ENCODE results near the gene ADAP2.
"Not testable (repeated sequence)": the region's sequence is repeated elsewhere in the genome, so short reads cannot be mapped to it uniquely, and the experiment has no call there.

Gene ADAP2

DNA sequence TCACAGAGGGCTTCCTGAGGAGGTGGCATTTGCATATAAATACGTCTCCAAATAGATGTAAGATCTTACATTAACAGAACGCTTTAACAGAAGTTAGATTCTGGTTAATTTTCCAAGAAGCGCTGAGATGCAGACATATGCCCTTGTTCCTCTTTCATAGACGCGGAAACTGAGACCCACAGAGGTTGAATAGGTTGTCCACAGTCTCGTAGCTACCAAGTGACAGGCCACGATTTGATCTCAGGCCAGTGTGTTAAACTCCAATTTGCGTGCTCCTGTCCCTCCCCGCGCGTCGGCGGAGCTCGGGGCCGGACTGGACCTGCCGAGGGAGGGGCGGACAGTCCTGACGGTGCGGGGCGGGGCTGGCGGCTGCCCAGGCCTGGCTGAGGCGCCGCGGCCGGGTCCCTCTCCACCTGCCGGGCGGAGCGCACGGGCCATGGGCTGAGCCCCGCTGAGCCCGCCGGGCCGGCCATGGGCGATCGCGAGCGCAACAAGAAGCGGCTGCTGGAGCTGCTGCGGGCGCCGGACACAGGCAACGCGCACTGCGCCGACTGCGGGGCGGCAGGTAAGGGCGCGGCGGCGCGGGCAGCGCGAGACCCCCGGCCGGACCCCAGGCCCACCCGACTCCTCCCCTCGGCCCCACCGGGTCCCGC lies at the start of gene ADAP2:
ADAP2 (plus strand) TSS at position 402 of the 653 bp plus-strand sequence; CDS start at position 472, 70 bp downstream.
- H3K4me3 ChIP-seq (ENCODE audit: low read depth in 1 of 2, low read length in 2 of 2), result peak within 1 kb of the TSS; percentile 49 to 61
- no peak within 1 kb of the TSS for H3K27ac ChIP-seq (ENCODE audit: low read depth, low read length)
- H3K36me3 ChIP-seq (ENCODE audit: control insufficient read depth in 1 of 2, insufficient read depth in 2 of 2, low read length in 2 of 2), result no peaks in the 10 kb centered on the region
- no peaks in the 10 kb centered on the region for H3K9me3 ChIP-seq (ENCODE audit: control insufficient read depth in 1 of 2, low read length in 2 of 2)
- peaks cover 5% of the 10 kb centered on the region in 2 donors for H3K4me1 ChIP-seq (ENCODE audit: control insufficient read depth in 1 of 2, insufficient read depth in 2 of 2, low read length in 2 of 2)
- peaks cover 25% of the 10 kb centered on the region in 2 donors for H3K27me3 ChIP-seq (ENCODE audit: control insufficient read depth in 1 of 2, insufficient read depth in 2 of 2, low read length in 2 of 2)
- H3K9ac ChIP-seq (ENCODE audit: low read depth in 1 of 2, low read length in 2 of 2), result peak within 1 kb of the TSS in 1 of 2 donors; percentile 1

GRCh38 chr17:30886187-30886586 lies 35.6 kb upstream of the ADAP2 start:
- no peak overlapping the region for H3K4me3 ChIP-seq (ENCODE audit: low read depth in 1 of 2, low read length in 2 of 2)
- H3K9ac ChIP-seq (ENCODE audit: low read depth in 1 of 2, low read length in 2 of 2), result no peak overlapping the region
- H3K4me1 ChIP-seq (ENCODE audit: control insufficient read depth in 1 of 2, insufficient read depth in 2 of 2, low read length in 2 of 2), result no peaks in the 10 kb centered on the region
- no peaks in the 10 kb centered on the region for H3K27me3 ChIP-seq (ENCODE audit: control insufficient read depth in 1 of 2, insufficient read depth in 2 of 2, low read length in 2 of 2)
- no peaks in the 10 kb centered on the region for H3K9me3 ChIP-seq (ENCODE audit: control insufficient read depth in 1 of 2, low read length in 2 of 2)
- H3K36me3 ChIP-seq (ENCODE audit: control insufficient read depth in 1 of 2, insufficient read depth in 2 of 2, low read length in 2 of 2), result peaks cover 0 to 4% of the 10 kb centered on the region in 2 donors
- H3K27ac ChIP-seq (ENCODE audit: low read depth, low read length), result no peak overlapping the region

- no peaks in the 10 kb centered on the region for H3K9me3 ChIP-seq (ENCODE audit: control insufficient read depth in 1 of 2, low read length in 2 of 2)
- H3K27me3 ChIP-seq (ENCODE audit: control insufficient read depth in 1 of 2, insufficient read depth in 2 of 2, low read length in 2 of 2), result no peaks in the 10 kb centered on the region
- no peak overlapping the region for H3K9ac ChIP-seq (ENCODE audit: low read depth in 1 of 2, low read length in 2 of 2)
- H3K36me3 ChIP-seq (ENCODE audit: control insufficient read depth in 1 of 2, insufficient read depth in 2 of 2, low read length in 2 of 2), result peaks cover 0 to 19% of the 10 kb centered on the region in 2 donors
- no peak overlapping the region for H3K4me3 ChIP-seq (ENCODE audit: low read depth in 1 of 2, low read length in 2 of 2)
- H3K4me1 ChIP-seq (ENCODE audit: control insufficient read depth in 1 of 2, insufficient read depth in 2 of 2, low read length in 2 of 2), result no peaks in the 10 kb centered on the region
- H3K27ac ChIP-seq (ENCODE audit: low read depth, low read length), result no peak overlapping the region
Measured at GRCh38 chr17:30894236-30894635, 27.5 kb upstream of the ADAP2 start.

- peaks cover 4 to 22% of the 10 kb centered on the region in 2 donors for H3K36me3 ChIP-seq (ENCODE audit: control insufficient read depth in 1 of 2, insufficient read depth in 2 of 2, low read length in 2 of 2)
- no peak overlapping the region for H3K27ac ChIP-seq (ENCODE audit: low read depth, low read length)
- H3K9me3 ChIP-seq (ENCODE audit: control insufficient read depth in 1 of 2, low read length in 2 of 2), result no peaks in the 10 kb centered on the region
- H3K27me3 ChIP-seq (ENCODE audit: control insufficient read depth in 1 of 2, insufficient read depth in 2 of 2, low read length in 2 of 2), result no peaks in the 10 kb centered on the region
- H3K4me3 ChIP-seq (ENCODE audit: low read depth in 1 of 2, low read length in 2 of 2), result no peak overlapping the region
- no peaks in the 10 kb centered on the region for H3K4me1 ChIP-seq (ENCODE audit: control insufficient read depth in 1 of 2, insufficient read depth in 2 of 2, low read length in 2 of 2)
- H3K9ac ChIP-seq (ENCODE audit: low read depth in 1 of 2, low read length in 2 of 2), result no peak overlapping the region
Measured at GRCh38 chr17:30897311-30897710, 24.4 kb upstream of the ADAP2 start.

GRCh38 chr17:30905742-30906100 lies 16.0 kb upstream of the ADAP2 start:
- Histone ChIP-seq H3K9me3 (ENCODE audit: control insufficient read depth in 1 of 2, low read length in 2 of 2) (no peaks in the 10 kb centered on the region), H3K9ac (ENCODE audit: low read depth in 1 of 2, low read length in 2 of 2) (peak overlapping the region; percentile 71 to 87), H3K4me3 (ENCODE audit: low read depth in 1 of 2, low read length in 2 of 2) (peak overlapping the region; percentile 86 to 98), H3K27ac (ENCODE audit: low read depth, low read length) (peak overlapping the region; percentile 26), H3K4me1 (ENCODE audit: control insufficient read depth in 1 of 2, insufficient read depth in 2 of 2, low read length in 2 of 2) (peaks cover 7 to 13% of the 10 kb centered on the region in 2 donors), H3K27me3 (ENCODE audit: control insufficient read depth in 1 of 2, insufficient read depth in 2 of 2, low read length in 2 of 2) (no peaks in the 10 kb centered on the region), H3K36me3 (ENCODE audit: control insufficient read depth in 1 of 2, insufficient read depth in 2 of 2, low read length in 2 of 2) (peaks cover 0 to 13% of the 10 kb centered on the region in 2 donors)

DNA sequence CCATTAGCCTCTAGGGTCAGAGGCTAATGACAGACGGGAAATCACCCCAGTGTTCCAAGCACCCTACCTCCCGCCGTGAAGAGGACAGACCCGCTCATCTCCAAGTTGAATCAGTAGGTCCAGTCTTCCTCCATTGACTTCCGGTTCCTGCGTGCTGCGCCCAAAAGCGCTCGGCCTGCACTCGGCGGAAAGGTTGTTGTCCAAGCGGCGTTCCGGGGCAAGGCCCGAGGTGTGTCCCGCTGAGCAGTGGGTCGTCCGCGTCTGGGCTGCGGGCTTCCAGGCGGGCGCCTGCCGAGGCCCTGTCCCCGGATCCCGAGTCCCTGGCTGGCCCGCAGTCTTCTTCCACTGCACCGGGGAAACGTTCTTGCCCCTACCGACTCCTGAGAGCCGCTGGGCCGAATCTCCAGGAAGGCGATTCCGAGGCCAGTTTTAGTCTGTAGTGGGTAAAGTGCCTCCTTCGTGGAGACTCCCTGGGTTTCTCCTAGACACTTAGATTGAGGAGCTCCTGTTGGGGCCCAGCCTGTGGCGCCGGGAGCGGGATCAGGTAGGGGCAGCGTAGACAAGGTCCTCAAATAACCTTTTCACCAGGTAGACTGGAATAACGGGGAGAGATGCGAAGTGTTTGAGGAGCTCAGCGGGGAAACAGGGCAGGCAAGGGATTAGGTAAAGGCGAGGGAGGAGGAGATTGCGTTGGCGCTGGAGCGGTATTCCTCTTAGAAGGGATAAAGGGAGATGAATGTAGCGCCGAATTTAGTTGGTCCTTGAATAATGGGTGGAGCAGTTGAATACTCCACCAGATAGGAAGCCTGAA lies 15.4 kb upstream of the ADAP2 start, which contains the start of gene TEFM:
TEFM (minus strand) TSS at position 138 of the 811 bp plus-strand sequence; CDS start at position 98, 40 bp downstream.
- Histone ChIP-seq H3K9me3 (ENCODE audit: control insufficient read depth in 1 of 2, low read length in 2 of 2) (no peaks in the 10 kb centered on the region), H3K27me3 (ENCODE audit: control insufficient read depth in 1 of 2, insufficient read depth in 2 of 2, low read length in 2 of 2) (no peaks in the 10 kb centered on the region), H3K4me1 (ENCODE audit: control insufficient read depth in 1 of 2, insufficient read depth in 2 of 2, low read length in 2 of 2) (peaks cover 7 to 13% of the 10 kb centered on the region in 2 donors), H3K36me3 (ENCODE audit: control insufficient read depth in 1 of 2, insufficient read depth in 2 of 2, low read length in 2 of 2) (peaks cover 0 to 13% of the 10 kb centered on the region in 2 donors), H3K9ac (ENCODE audit: low read depth in 1 of 2, low read length in 2 of 2) (peak within 1 kb of the TSS; percentile 71 to 87), H3K27ac (ENCODE audit: low read depth, low read length) (peak within 1 kb of the TSS; percentile 26), H3K4me3 (ENCODE audit: low read depth in 1 of 2, low read length in 2 of 2) (peak within 1 kb of the TSS; percentile 86 to 98)

GRCh38 chr17:30908717-30909420 lies 12.9 kb upstream of the ADAP2 start:
- H3K27me3 ChIP-seq (ENCODE audit: control insufficient read depth in 1 of 2, insufficient read depth in 2 of 2, low read length in 2 of 2), result no peaks in the 10 kb centered on the region
- H3K4me3 ChIP-seq (ENCODE audit: low read depth in 1 of 2, low read length in 2 of 2), result no peak overlapping the region
- no peak overlapping the region for H3K27ac ChIP-seq (ENCODE audit: low read depth, low read length)
- H3K9me3 ChIP-seq (ENCODE audit: control insufficient read depth in 1 of 2, low read length in 2 of 2), result no peaks in the 10 kb centered on the region
- peaks cover 7 to 13% of the 10 kb centered on the region in 2 donors for H3K4me1 ChIP-seq (ENCODE audit: control insufficient read depth in 1 of 2, insufficient read depth in 2 of 2, low read length in 2 of 2)
- H3K36me3 ChIP-seq (ENCODE audit: control insufficient read depth in 1 of 2, insufficient read depth in 2 of 2, low read length in 2 of 2), result peaks cover 0 to 5% of the 10 kb centered on the region in 2 donors
- H3K9ac ChIP-seq (ENCODE audit: low read depth in 1 of 2, low read length in 2 of 2), result no peak overlapping the region

DNA sequence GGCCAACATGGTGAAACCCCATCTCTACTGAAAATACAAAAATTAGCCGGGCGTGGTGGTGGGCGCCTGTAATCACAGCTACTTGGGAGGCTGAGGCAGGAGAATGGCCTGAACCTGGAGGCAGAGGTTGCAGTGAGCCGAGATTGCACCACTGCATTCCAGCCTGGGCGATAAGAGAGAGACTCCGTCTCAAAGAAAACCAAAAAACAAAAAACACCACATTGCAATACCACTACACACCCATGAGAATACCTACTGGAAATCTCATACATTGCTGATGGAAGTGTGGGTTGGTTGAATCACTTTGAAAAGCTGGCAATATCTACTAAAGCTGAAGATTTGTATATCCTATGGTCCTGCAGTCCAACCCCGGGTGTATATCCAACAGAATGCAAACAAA lies 11.6 kb upstream of the ADAP2 start:
- not testable (repeated sequence) for H3K9ac ChIP-seq (ENCODE audit: low read depth in 1 of 2, low read length in 2 of 2); H3K27me3 ChIP-seq (ENCODE audit: control insufficient read depth in 1 of 2, insufficient read depth in 2 of 2, low read length in 2 of 2); H3K36me3 ChIP-seq (ENCODE audit: control insufficient read depth in 1 of 2, insufficient read depth in 2 of 2, low read length in 2 of 2); H3K27ac ChIP-seq (ENCODE audit: low read depth, low read length); H3K4me3 ChIP-seq (ENCODE audit: low read depth in 1 of 2, low read length in 2 of 2); H3K9me3 ChIP-seq (ENCODE audit: control insufficient read depth in 1 of 2, low read length in 2 of 2)
- H3K4me1 ChIP-seq (ENCODE audit: control insufficient read depth in 1 of 2, insufficient read depth in 2 of 2, low read length in 2 of 2), result peaks cover 7 to 11% of the 10 kb centered on the region in 2 donors

- no peaks in the 10 kb centered on the region for H3K36me3 ChIP-seq (ENCODE audit: control insufficient read depth in 1 of 2, insufficient read depth in 2 of 2, low read length in 2 of 2)
- no peak overlapping the region for H3K27ac ChIP-seq (ENCODE audit: low read depth, low read length)
- no peak overlapping the region for H3K9ac ChIP-seq (ENCODE audit: low read depth in 1 of 2, low read length in 2 of 2)
Measured at GRCh38 chr17:30913955-30914354, 7.8 kb upstream of the ADAP2 start.

More at GRCh38 chr17:30913955-30914354, 7.8 kb upstream of the ADAP2 start:
- no peak overlapping the region for H3K4me3 ChIP-seq (ENCODE audit: low read depth in 1 of 2, low read length in 2 of 2)
- H3K27me3 ChIP-seq (ENCODE audit: control insufficient read depth in 1 of 2, insufficient read depth in 2 of 2, low read length in 2 of 2), result no peaks in the 10 kb centered on the region
- no peaks in the 10 kb centered on the region for H3K9me3 ChIP-seq (ENCODE audit: control insufficient read depth in 1 of 2, low read length in 2 of 2)
- H3K4me1 ChIP-seq (ENCODE audit: control insufficient read depth in 1 of 2, insufficient read depth in 2 of 2, low read length in 2 of 2), result no peaks in the 10 kb centered on the region
